Upper lobe of right lung (tissue), 1 donor: ENCODE data around the gene SNX13. TPM values are rescaled to one million over a fixed set of nuclear protein-coding genes. Genes with fewer than 3 reads are reported as not detected.
A peak's percentile ranks its signal among the peaks of the same experiment; 100 is the strongest.

Experiments used
- ATAC-seq: fragments of 200-7000 bp; cut with Tn5 transposase; one replicate; pipeline ENCODE4 v1.9.1; 2020; ENCODE audit warnings: mild to moderate bottlenecking, moderate library complexity
- DNase-seq: peaks from one replicate; pipeline ENCODE4 v3.0.0-alpha.2; 2020
- H3K27ac ChIP-seq: fragments of 200-600 bp; one replicate; pipeline ENCODE4 v1.8.0; 2022
- H3K27me3 ChIP-seq: fragments of 200-600 bp; one replicate; pipeline ENCODE4 v1.8.0; 2022; ENCODE audit warnings: mild to moderate bottlenecking
- H3K36me3 ChIP-seq: fragments of 200-600 bp; one replicate; pipeline ENCODE4 v1.8.0; 2022
- H3K4me1 ChIP-seq: fragments of 200-600 bp; one replicate; pipeline ENCODE4 v1.8.0; 2022
- H3K4me3 ChIP-seq: fragments of 200-600 bp; one replicate; pipeline ENCODE4 v1.8.0; 2022; ENCODE audit warnings: mild to moderate bottlenecking
- H3K9me3 ChIP-seq: fragments of 200-600 bp; one replicate; pipeline ENCODE4 v1.8.0; 2022
- intact Hi-C: fragments of 100-400 bp; cut with DNase I; formaldehyde crosslinking; loops from one replicate; pipeline ENCODE4 v1.11.0; 2022
- total RNA-seq: library from RNA; stranded (reverse); fragmentation: NEBNext Ultra II Directional; extraction: Animal tissue kit (Norgen Biotek cat#: 25700); gene quantifications from one replicate; pipeline ENCODE4 v1.2.1, GENCODE V29; 2021
- TF ChIP-seq, protein P1 (sequence below): fragments of 200-600 bp; IDR thresholded peaks from one replicate; pipeline ENCODE4 v1.8.0; 2022; ENCODE audit warnings: antibody characterized with exemption
- donor health status: DM: no; HTN: yes; CAD: no; lungs with severe emphysema.

Gene SNX13
- total RNA-seq, 1 donor from 2014 or later, result 47.0 TPM

DNA sequence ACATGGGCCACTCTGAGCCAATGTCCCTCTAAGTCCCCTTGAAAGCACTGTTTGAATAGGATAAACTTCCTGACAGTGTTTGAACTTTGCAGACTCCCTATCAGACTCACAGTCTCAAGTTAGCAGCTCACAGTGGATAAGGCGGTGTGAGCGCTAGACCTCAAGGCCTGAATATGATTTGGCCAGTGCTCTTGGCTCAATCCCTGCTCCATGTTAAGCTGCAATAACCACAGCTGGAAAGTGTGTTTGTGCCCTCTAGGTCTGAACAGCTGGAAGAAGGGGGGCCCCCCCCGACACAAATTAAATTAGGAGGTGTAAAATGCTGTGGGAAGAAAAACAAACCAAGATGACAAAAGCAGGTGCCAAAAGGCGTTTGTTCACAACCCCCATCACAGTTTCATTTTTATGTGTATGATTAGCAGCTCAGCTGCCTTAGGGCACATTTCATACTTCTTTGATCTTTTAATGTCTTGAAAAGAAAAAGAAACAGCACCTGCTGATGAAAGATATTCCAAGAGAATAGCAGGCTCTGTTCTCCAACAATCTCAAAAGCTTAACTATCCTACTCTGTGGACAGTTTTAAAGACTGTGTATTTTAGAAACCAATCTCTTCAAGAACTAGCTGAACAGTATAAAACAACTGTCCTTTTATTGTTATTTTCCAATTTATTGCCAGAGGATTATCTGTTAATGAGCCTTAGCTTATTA is 167.6 kb downstream of the SNX13 start:
- no peak overlapping the region for H3K27ac ChIP-seq
- intact Hi-C loops, result no loop called here
- ATAC-seq, result no peak

GRCh38 chr7:17771901-17772408 is 168.3 kb downstream of the SNX13 start:
- H3K27me3 ChIP-seq, result no peaks in the 10 kb centered on the region
- no peaks in the 10 kb centered on the region for H3K9me3 ChIP-seq
- no peak for DNase-seq
- ATAC-seq, result no peak
- no peaks in the 10 kb centered on the region for H3K36me3 ChIP-seq
- TF ChIP-seq, protein P1, sequence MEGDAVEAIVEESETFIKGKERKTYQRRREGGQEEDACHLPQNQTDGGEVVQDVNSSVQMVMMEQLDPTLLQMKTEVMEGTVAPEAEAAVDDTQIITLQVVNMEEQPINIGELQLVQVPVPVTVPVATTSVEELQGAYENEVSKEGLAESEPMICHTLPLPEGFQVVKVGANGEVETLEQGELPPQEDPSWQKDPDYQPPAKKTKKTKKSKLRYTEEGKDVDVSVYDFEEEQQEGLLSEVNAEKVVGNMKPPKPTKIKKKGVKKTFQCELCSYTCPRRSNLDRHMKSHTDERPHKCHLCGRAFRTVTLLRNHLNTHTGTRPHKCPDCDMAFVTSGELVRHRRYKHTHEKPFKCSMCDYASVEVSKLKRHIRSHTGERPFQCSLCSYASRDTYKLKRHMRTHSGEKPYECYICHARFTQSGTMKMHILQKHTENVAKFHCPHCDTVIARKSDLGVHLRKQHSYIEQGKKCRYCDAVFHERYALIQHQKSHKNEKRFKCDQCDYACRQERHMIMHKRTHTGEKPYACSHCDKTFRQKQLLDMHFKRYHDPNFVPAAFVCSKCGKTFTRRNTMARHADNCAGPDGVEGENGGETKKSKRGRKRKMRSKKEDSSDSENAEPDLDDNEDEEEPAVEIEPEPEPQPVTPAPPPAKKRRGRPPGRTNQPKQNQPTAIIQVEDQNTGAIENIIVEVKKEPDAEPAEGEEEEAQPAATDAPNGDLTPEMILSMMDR, result no peak
- no peak overlapping the region for H3K27ac ChIP-seq
- H3K4me1 ChIP-seq, result no peaks in the 10 kb centered on the region
- intact Hi-C loops, result no loop called here
- no peak overlapping the region for H3K4me3 ChIP-seq

More for the DNA sequence above, 167.6 kb downstream of the SNX13 start:
- DNase-seq, result no peak
- Histone ChIP-seq H3K9me3 (no peaks in the 10 kb centered on the region), H3K36me3 (no peaks in the 10 kb centered on the region), H3K4me3 (no peak overlapping the region), H3K4me1 (no peaks in the 10 kb centered on the region), H3K27me3 (no peaks in the 10 kb centered on the region)
- TF ChIP-seq, protein P1, result no peak

DNA sequence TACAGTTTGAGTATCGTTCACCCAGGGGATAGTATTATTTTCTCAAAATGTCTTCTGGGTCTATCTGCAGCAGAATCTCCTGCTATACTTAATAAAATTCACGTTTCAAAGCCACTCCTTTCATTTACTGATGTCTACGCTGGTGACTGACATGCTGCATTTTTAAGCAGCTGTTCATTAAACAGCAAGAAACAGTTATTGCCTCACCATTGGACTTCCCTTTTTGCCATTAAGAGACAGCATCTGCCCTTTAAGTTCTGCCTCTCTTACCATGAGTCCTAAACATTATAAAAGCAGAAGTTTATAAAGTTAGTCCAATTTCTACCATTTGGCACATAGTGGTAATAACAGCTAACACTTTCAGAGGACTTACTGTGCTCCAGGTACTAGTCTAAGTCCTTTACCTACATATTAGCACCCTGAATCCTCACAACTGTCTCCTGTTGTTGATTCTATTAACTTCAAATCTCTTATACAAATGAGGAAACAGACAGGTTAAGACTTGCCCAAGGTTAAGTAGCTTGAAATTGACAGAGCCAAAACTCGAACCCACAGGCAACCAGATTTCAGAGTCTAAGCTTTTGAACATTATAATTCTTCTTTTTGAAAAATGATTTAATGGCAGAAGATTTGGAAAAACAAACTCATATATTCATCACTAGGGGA is 169.5 kb downstream of the SNX13 start:
- H3K27me3 ChIP-seq, result no peaks in the 10 kb centered on the region
- H3K36me3 ChIP-seq, result no peaks in the 10 kb centered on the region
- no peak overlapping the region for H3K27ac ChIP-seq
- no peak for DNase-seq
- TF ChIP-seq, protein P1, result no peak
- intact Hi-C loops, result no loop called here
- H3K4me3 ChIP-seq, result no peak overlapping the region
- H3K9me3 ChIP-seq, result no peaks in the 10 kb centered on the region
- H3K4me1 ChIP-seq, result no peaks in the 10 kb centered on the region
- peak; percentile 75 for ATAC-seq

DNA sequence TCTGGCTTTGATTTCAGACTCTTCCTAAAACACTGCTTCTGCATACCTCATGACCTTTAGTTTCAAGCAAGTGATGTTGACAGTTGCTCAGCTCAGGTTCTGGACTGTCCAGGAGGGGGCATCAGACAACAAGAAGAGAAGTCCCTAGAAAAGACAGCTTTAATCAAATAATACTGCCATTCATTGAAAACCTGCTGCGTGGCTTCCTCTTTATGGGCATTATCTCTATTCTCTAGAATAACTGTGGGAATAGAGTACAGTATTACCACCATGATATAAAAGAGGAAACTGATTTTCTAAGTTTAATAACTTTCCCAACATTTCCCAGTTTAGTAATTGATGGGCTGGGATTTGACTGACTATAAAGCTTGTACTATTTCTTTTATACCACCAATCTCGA is 170.4 kb downstream of the SNX13 start:
- DNase-seq (no peak), ATAC-seq (peak; percentile 85)
- intact Hi-C loops, result no loop called here
- no peak overlapping the region for H3K27ac ChIP-seq
- no peaks in the 10 kb centered on the region for H3K4me1 ChIP-seq
- H3K9me3 ChIP-seq, result no peaks in the 10 kb centered on the region
- TF ChIP-seq, protein P1, result peak; percentile 67
- no peaks in the 10 kb centered on the region for H3K27me3 ChIP-seq
- H3K36me3 ChIP-seq, result no peaks in the 10 kb centered on the region
- H3K4me3 ChIP-seq, result no peak overlapping the region

DNA sequence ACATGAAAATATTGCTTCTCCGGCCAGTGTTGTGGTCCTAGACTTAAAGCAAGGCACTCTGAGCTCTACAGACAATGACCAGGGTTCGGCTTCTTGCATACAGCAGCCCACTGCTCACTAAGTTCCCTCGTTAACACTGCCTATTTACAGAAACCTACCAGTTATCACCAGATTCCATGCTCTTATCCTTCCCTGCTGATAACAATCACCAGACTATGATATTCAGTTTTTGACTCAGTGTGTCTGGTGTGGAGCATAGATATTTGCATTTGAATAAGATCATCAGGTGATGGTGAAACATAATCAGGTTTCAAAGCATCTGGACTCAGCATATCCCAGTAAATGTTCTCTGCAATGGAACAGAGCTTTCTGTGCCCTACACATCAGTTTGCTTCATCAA is 182.3 kb downstream of the SNX13 start:
- Histone ChIP-seq H3K27ac (no peak overlapping the region), H3K4me3 (no peak overlapping the region), H3K27me3 (no peaks in the 10 kb centered on the region), H3K4me1 (no peaks in the 10 kb centered on the region), H3K36me3 (no peaks in the 10 kb centered on the region), H3K9me3 (no peaks in the 10 kb centered on the region)
- DNase-seq, result no peak
- ATAC-seq, result no peak
- intact Hi-C loops, result no loop called here
- TF ChIP-seq, protein P1, result no peak
